Esophagus squamous epithelium (tissue), 4 donors: ENCODE results near the gene PLK5.
"Not testable (repeated sequence)": the region's sequence is repeated elsewhere in the genome, so short reads cannot be mapped to it uniquely, and the experiment has no call there.

Experiments
- CTCF ChIP-seq, 6 experiments: fragments of 450-650 bp in 4 of 6; fragments of 200-600 bp in 2 of 6; sonication (generic) in 2 of 6; IDR thresholded peaks; one replicate each; pipeline ENCODE4 v1.5.1; 2016 to 2019; ENCODE audit warnings: antibody characterized with exemption in 6 of 6, mild to moderate bottlenecking in 4 of 6, moderate library complexity in 4 of 6
- POLR2A ChIP-seq, 4 donors: fragments of 450-650 bp; IDR thresholded peaks; one replicate each; pipeline ENCODE4 v1.6.1; 2017; ENCODE audit warnings: antibody characterized with exemption in 4 of 4, mild to moderate bottlenecking in 4 of 4, moderate library complexity in 3 of 4

GRCh38 chr19:1519802-1520201 lies 4.1 kb upstream of the PLK5 start:
- TF ChIP-seq CTCF, POLR2A (IDR thresholded peaks at IDR 0.05): not testable (repeated sequence)
